GM12872 (cell line): ENCODE data around the gene FAM240B.

Experiments
- TF ChIP-seq, protein P1 (sequence below): IDR thresholded peaks from 3 replicates; pipeline ENCODE4 v1.5.1; 2011; ENCODE audit warnings: low read depth, mild to moderate bottlenecking, low read length, moderate library complexity; ENCODE audit not compliant: insufficient read depth

Gene FAM240B

DNA sequence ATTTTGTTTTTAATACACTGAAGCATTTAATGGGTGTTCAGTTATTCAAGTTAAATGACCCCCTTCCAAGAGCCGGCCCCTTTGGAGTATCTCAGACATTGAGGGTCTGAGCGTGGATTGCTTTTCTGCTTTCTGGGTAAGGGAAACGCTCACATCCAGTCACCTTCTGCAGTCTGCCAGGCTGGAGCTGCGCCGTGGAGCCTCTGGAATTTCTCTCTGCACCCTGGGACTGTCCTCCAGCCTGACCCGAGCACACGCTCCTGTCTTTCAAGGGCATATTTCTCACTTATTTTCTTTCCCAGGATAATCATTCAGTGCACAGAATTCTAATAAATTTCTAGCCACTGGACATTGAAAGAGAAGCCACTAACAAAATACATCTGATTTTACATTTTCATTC, 13.4 kb downstream of the FAM240B start:
- TF ChIP-seq, protein P1, sequence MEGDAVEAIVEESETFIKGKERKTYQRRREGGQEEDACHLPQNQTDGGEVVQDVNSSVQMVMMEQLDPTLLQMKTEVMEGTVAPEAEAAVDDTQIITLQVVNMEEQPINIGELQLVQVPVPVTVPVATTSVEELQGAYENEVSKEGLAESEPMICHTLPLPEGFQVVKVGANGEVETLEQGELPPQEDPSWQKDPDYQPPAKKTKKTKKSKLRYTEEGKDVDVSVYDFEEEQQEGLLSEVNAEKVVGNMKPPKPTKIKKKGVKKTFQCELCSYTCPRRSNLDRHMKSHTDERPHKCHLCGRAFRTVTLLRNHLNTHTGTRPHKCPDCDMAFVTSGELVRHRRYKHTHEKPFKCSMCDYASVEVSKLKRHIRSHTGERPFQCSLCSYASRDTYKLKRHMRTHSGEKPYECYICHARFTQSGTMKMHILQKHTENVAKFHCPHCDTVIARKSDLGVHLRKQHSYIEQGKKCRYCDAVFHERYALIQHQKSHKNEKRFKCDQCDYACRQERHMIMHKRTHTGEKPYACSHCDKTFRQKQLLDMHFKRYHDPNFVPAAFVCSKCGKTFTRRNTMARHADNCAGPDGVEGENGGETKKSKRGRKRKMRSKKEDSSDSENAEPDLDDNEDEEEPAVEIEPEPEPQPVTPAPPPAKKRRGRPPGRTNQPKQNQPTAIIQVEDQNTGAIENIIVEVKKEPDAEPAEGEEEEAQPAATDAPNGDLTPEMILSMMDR = no peak

DNA sequence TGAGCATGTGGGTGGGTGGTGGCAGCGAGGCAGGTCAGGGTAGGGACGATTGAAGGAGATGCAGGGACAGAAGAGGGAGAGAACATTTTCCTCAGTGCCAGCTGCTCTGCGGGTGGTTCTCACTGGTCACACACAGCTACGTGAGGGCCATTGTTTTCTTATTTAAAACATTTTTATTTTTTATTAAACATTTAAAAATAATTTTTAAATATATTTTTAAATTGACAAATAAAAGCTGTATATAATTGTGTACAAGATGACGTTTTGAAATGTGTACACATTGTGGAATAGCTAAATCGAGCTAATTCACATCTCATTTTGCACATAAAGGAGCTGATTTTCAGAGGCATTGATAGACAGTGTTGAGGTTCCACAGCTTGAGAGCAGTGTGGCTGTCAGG, 14.0 kb downstream of the FAM240B start:
- TF ChIP-seq, protein P1 = no peak

DNA sequence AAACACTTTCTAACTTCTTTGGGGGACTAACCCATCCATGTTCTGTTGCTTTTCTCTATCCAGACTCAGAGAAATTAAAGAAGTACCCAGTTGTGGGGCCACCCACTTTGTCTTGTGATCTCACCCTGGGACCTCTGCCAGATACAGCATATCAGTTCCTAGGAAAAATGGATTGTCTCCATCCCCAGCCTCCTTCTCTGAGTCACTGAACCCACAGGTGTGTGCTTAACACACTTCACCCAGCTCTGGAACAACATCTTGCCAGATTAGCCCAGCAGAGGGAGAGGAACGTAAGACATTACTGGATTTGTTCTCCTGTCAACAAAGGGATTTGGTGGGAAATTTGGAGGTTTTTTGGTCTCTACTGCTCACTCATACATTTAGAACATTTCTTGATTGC, 19.2 kb downstream of the FAM240B start:
- TF ChIP-seq, protein P1 = no peak

DNA sequence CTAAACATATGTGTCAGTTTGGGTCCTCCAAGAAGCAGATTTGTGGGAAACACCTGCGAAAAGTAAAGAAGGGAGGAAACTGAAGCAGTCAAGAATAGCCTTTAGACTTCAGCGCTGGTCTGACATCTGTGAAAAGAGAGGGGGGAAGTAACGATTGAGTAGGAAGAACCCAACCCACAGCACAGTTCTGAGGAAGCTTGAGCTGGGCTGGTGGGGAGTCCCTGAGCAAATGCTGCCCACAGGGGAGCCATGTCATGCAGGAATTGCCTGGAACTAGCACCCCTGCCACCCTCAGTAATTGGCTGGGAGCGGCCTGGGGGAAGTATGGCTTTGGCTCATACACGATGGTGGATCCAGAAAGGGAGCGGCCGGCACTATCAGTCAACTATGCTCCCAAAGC, 20.6 kb downstream of the FAM240B start:
- TF ChIP-seq, protein P1 = no peak

DNA sequence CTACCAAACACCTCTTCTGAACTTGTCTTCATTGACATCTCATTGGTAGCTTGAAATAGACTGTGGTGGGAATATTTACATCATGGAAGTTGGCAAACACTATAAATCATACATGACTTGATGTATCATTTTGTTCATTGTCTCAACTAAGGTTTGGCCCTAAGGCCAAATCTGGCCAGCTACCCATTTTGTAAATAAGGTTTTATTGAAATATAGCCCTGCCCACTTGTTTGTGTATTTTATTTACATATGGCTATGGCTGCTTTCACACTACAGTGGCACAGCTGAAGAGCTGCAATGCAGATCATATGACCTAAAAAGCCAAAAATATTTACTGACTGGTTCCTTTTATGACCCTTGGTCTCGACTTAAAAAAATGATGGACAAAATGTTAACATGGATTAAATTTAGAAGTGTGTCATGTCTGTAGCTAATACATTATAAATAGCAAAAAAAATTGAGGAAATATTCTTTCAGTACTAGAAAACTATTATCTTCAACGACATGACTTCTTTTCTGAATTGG, 22.1 kb downstream of the FAM240B start:
- TF ChIP-seq, protein P1 = no peak

DNA sequence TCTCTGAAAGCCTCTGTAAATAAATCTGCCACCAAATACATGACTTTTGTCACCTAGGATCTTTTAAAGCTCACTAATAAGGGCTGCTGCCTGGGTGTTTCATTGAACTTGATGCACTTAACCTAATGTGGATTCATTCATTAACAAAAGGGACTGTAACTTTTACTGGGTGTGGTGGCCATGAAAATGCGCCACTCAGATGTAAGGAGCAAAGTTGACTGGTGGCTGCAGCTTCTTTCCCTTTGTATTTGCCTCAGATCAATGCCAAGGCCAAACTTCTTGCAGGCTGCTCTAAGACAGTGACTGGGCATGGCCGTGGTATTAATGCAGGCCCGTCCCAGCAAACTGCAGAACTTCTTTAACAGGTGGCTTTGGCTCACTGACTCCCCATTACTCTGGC, 22.9 kb downstream of the FAM240B start:
- TF ChIP-seq, protein P1 = no peak

DNA sequence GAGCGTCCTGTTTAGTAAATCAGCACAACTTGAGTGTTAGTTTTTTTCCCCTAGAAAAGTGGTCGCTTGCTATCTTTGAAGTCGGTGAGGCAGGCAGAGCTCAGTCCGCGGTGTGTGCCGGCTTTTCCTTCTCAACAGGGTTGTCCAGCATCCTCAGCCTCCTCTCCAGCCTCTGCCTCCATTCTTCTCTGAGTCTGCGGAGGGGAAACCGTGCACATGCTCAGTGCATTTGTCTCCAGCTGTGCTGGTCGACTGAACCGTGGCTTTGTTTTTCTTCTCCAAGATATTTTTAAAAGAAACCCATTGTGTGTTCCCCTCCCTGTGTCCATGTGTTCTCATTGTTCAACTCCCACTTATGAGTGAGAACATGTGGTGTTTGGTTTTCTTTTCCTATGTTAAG, 25.3 kb downstream of the FAM240B start:
- TF ChIP-seq, protein P1 = no peak
